Activated T-helper 1 cell treated with anti-CD3 and anti-CD28 coated beads, Interleukin-12 subunit alpha, Interleukin-12 subunit beta, Interleukin-2, Interleukin-4 antibody, amounts not matched to agents 30 ng/mL and 10 ng/mL and 1 ng/mL, durations not matched to agents 14 hours and 24 hours and 36 hours (primary cell): ENCODE results near the gene OR1S1. TPM values are rescaled to one million over a fixed set of nuclear protein-coding genes. Genes with fewer than 3 reads are reported as not detected.

Experiments
- DNase-seq: peaks from one replicate; pipeline ENCODE4 v3.0.0; 2021; ENCODE audit warnings: low spot score
- H3K27ac Mint-ChIP-seq: one replicate; pipeline ENCODE4 v1.8.0; 2021; ENCODE audit warnings: mild to moderate bottlenecking, mixed read lengths
- H3K27me3 Mint-ChIP-seq: one replicate; pipeline ENCODE4 v1.8.0; 2022; ENCODE audit warnings: mild to moderate bottlenecking, moderate library complexity, mixed read lengths; ENCODE audit not compliant: insufficient read depth
- H3K36me3 Mint-ChIP-seq: one replicate; pipeline ENCODE4 v1.8.0; 2021; ENCODE audit warnings: low read depth, mixed read lengths
- H3K4me1 Mint-ChIP-seq: one replicate; pipeline ENCODE4 v1.8.0; 2021; ENCODE audit warnings: low read depth, mixed read lengths
- H3K4me3 Mint-ChIP-seq: one replicate; pipeline ENCODE4 v1.8.0; 2021; ENCODE audit warnings: mild to moderate bottlenecking, moderate library complexity, mixed read lengths
- H3K9me3 Mint-ChIP-seq: one replicate; pipeline ENCODE4 v1.8.0; 2021; ENCODE audit warnings: mixed read lengths
- intact Hi-C: fragments of 100-400 bp; cut with micrococcal nuclease; formaldehyde crosslinking; loops from one replicate; pipeline ENCODE4 v1.15.1; 2024
- total RNA-seq: library from RNA; stranded (reverse); gene quantifications from 2 replicates; pipeline ENCODE4 v1.2.3, GENCODE V29; 2022

The OR1S1 gene
- total RNA-seq, 1 donor from 2014 or later = not detected

DNA sequence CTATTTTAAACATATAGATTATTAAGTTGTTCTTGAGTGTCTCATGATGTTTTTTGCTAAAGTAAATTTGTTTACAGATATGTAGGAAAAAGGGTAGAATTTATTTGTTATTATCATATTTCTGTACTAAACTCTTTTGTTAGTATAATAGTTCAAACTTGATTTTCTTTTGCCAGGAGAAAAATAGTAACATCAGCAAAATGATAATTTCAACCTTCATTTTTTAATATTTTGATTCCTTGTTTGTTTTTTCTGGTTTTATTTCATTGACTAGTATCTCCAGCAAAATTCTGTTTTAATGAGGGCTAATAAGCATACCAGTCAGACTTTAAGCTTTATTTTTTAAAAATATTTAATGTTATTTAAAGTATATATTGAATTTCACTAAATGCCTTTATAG, 4.0 kb downstream of the OR1S1 start:
- no peak for DNase-seq
- Mint-ChIP-seq H3K4me3 (no peak overlapping the region), H3K27me3 (no peaks in the 10 kb centered on the region), H3K27ac (no peak overlapping the region), H3K4me1 (no peaks in the 10 kb centered on the region), H3K9me3 (no peaks in the 10 kb centered on the region), H3K36me3 (no peaks in the 10 kb centered on the region)
- intact Hi-C loops = no loop called here

DNA sequence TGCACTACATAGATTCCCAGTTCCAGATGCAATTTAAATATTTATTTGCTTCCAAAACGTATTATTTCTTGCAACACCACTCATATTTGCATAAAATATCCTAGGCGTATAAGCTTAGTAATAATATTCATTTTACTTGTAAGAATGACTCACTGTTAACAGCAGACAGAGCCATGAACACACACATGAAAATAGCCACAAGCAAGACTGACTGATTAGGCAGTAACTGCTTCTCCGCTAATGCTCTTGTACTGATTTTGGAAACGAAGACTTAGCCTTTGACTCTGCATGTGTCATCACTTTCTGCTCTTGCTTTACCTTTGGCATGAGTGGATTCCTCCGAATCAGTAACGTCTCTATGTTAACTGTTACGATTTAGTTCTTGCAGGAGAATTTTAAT, 10.2 kb downstream of the OR1S1 start:
- no peaks in the 10 kb centered on the region for H3K4me1 Mint-ChIP-seq
- H3K27me3 Mint-ChIP-seq = no peaks in the 10 kb centered on the region
- H3K4me3 Mint-ChIP-seq = no peak overlapping the region
- no peak for DNase-seq
- no peaks in the 10 kb centered on the region for H3K9me3 Mint-ChIP-seq
- H3K27ac Mint-ChIP-seq = no peak overlapping the region
- intact Hi-C loops = no loop called here
- H3K36me3 Mint-ChIP-seq = no peaks in the 10 kb centered on the region

DNA sequence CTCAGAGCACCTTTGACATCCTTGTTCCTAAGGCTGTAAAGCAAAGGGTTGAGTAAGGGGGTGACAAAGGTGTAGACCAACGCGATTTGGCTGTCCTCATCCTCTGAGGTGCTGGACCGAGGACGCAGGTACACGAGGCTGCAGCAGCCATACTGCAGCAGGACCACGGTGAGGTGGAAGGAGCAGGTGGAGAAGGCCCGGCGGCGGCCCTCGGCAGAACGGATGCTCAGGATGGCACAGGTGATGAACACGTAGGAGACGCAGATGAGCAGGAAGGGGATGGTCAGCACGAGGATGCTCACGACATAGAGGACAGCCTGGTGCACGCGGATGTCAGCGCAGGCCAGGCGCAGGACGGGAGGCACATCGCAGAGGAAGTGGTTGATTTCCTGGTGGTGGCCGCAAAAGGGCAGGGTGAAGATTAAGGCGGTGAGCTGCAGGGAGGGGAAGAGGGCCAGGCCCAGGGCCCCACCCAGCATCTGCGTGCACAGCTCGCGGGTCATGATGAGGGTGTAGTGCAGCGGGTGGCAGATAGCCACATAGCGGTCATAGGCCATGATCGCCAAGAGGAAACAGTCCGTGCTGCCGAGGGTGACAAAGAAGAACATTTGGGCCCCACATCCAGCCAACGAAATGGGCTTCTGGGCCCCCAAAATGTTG, 15.6 kb downstream of the OR1S1 start:
- no peaks in the 10 kb centered on the region for H3K27me3 Mint-ChIP-seq
- no peaks in the 10 kb centered on the region for H3K9me3 Mint-ChIP-seq
- H3K36me3 Mint-ChIP-seq = no peaks in the 10 kb centered on the region
- no peak overlapping the region for H3K4me3 Mint-ChIP-seq
- H3K4me1 Mint-ChIP-seq = no peaks in the 10 kb centered on the region
- intact Hi-C loops = no loop called here
- DNase-seq = no peak
- no peak overlapping the region for H3K27ac Mint-ChIP-seq

DNA sequence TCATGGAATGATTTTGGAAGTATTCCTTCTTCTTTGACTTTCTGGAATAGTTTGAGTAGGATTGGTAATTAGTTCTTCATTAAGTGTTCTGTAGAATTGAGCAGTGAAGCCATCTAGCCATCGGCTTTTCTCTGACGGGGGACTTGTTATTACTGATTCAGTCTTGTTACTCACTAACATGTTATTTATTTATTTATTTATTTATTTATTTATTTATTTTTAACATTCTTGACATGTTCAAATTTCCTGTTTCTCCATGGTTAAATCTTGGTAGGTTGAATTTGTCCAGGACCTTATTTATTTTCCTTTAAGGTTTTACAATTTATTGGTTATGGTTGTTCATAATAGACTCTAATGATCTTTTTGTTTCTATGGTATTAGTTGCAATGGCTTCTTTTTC, 31.4 kb downstream of the OR1S1 start:
- no peak overlapping the region for H3K27ac Mint-ChIP-seq
- H3K9me3 Mint-ChIP-seq = no peaks in the 10 kb centered on the region
- intact Hi-C loops = no loop called here
- no peak for DNase-seq
- no peaks in the 10 kb centered on the region for H3K27me3 Mint-ChIP-seq
- H3K4me3 Mint-ChIP-seq = no peak overlapping the region
- H3K36me3 Mint-ChIP-seq = no peaks in the 10 kb centered on the region
- H3K4me1 Mint-ChIP-seq = no peaks in the 10 kb centered on the region

DNA sequence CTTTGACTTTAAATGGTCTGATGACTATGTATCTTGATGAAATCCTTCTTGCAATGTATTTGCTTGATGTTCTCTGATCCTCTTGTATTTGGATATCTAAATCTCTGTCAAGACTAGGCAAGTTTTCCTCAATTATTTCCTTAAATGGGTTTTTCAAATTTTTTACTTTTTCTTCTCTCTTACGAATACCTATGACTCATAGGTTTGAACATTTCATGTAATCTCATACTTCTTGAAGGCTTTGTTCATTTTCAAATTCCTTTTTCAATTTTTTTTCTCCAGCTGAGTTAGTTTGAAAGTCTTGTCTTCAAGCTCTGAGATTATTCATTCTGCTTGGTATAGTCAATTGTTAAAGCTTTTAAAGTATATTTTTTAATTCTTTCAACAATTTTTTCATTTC, 42.4 kb downstream of the OR1S1 start:
- Mint-ChIP-seq H3K27ac (no peak overlapping the region), H3K36me3 (no peaks in the 10 kb centered on the region), H3K4me1 (no peaks in the 10 kb centered on the region), H3K9me3 (peaks cover 3% of the 10 kb centered on the region), H3K4me3 (no peak overlapping the region), H3K27me3 (no peaks in the 10 kb centered on the region)
- intact Hi-C loops = no loop called here
- no peak for DNase-seq

DNA sequence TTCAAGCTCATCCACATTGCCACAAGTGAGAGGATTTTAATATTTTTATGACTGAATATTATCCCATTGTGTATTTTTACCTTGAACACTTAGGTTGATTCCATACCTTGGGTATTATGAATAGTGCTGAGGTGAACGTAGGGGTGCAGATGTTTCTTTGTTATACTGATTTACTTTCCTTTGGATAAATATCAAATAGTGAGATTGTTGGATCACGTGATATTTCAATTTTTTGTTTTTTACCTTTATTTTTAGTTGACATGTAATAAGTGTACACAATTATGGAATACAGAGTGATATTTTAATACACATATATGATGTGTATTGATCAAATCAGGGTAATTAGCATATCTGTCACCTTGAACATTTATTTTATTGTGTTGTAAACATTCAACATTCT, 47.5 kb downstream of the OR1S1 start:
- Mint-ChIP-seq H3K4me1 (no peaks in the 10 kb centered on the region), H3K27ac (no peak overlapping the region), H3K36me3 (no peaks in the 10 kb centered on the region), H3K27me3 (no peaks in the 10 kb centered on the region), H3K9me3 (no peaks in the 10 kb centered on the region), H3K4me3 (no peak overlapping the region)
- intact Hi-C loops = no loop called here
- DNase-seq = no peak

Other genes starting within 250 kb of the OR1S1 start
- not detected in 2 replicates for gene OR9Q1, start 188.8 kb upstream of the OR1S1 start, total RNA-seq
- gene OR6Q1, start 181.8 kb upstream of the OR1S1 start, total RNA-seq = not detected in 2 replicates
- gene OR9I1, start 87.2 kb upstream of the OR1S1 start, total RNA-seq = not detected in 2 replicates
- not detected in 2 replicates for gene OR9Q2, start 23.6 kb upstream of the OR1S1 start, total RNA-seq
- gene OR1S2, start 8.6 kb upstream of the OR1S1 start, total RNA-seq = not detected in 2 replicates
- gene OR10Q1, start 16.2 kb downstream of the OR1S1 start, total RNA-seq = not detected in 2 replicates
- gene OR10W1, start 55.5 kb downstream of the OR1S1 start, total RNA-seq = not detected in 2 replicates
- gene OR5B17, start 146.3 kb downstream of the OR1S1 start, total RNA-seq = not detected in 2 replicates
- not detected in 2 replicates for gene OR5B3, start 194.2 kb downstream of the OR1S1 start, total RNA-seq
- gene OR5B2, start 215.4 kb downstream of the OR1S1 start, total RNA-seq = not detected in 2 replicates
- gene OR5B12, start 229.5 kb downstream of the OR1S1 start, total RNA-seq = not detected in 2 replicates